8988T (cell line): Measurements from ENCODE around the gene RCAN2.

Experiments
- DNase-seq: peaks from one replicate; pipeline ENCODE4 v3.0.0; 2011

RCAN2 gene

DNA sequence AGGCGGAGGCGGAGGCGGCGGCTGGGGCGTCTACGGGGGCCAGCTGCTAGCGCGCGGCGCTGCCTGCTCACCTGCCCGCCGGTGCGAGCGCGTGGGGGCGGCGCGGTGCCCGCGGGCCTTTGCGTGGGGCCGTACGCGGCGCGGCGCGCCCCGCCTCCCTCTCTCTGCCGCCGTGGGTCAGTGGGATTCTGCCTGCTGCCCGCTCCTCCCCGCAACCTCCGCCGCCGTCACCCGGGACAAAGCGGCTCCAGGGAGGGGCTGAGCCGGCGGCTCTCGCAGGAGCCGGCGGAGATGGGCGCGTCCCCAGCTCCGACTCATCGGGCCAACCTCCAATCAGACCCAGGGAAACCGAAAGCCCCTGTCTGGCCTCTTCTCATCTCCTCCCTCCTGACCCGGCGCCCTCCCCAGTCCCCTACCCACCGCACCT, at the start of gene RCAN2:
Gene RCAN2, minus strand, starts transcription at position 249 of the 427 bp plus-strand sequence.
- peak; percentile 72 for DNase-seq

DNA sequence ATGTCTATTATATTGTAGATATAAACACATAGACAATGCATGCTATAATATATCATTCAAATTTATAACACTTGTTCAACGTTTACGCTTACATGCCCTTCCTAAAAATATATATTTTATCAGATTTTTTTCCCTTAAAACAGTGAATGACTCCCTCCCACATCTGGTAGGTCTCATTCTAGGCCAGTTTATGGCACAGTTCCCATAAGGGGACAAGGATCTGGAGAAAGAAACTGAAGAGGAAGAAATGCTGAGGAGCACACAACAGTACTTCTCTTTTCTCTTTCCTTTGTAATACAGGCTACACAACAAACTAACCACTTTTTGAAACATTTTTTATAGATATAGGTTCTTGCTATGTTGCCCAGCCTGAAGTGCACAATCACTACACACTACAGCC, 48.6 kb upstream of the RCAN2 start:
- DNase-seq, result no peak

DNA sequence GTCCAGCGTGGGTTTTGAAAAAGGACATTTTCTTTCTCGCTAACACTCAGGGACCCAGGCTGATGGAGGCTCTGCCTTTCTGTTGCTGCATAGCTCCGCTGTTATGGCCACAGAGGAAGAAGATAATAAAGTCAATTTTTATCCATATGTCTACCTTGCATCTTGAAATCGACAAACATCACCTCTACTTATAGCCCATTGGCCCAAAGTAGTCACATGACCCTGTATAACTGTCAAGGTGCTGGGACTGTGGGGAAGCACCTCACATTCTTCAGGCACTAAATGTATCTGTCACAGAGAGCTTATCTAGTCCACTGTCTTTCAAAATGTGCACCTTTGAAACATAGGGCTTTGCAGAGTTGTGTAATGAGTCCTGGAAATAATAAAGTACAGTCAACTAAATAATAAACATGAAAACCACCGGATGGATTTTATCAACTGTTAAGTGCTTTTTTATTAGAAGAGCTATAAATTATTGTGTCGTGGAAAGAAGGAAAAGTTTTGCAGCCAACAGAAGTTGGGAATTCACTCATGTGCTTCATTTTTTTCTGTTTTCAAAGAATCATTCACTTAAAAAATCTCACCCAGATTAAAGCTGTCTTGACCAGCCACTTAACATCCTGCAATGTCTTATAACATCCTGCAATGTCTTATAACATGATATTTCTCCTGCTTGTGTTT, 47.7 kb upstream of the RCAN2 start:
- no peak for DNase-seq

DNA sequence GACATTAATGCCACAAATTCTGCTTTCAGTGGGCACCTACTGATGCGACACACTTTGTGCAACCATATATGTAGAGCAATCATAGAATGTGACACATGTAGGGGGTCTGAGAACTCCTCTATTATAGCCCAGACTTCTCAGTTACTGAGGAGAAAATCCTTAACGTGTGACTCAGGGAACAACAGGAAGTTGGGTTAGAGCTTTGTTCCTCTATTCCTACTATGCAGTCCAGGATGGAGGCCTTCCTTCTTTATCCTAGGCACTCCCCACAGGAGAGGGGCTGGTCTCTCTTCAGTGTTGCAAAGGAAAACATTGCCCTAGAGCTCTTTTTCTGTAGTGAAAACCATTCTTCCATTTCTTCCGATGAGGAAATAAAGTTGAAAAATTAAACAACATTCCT, 39.6 kb upstream of the RCAN2 start:
- no peak for DNase-seq

DNA sequence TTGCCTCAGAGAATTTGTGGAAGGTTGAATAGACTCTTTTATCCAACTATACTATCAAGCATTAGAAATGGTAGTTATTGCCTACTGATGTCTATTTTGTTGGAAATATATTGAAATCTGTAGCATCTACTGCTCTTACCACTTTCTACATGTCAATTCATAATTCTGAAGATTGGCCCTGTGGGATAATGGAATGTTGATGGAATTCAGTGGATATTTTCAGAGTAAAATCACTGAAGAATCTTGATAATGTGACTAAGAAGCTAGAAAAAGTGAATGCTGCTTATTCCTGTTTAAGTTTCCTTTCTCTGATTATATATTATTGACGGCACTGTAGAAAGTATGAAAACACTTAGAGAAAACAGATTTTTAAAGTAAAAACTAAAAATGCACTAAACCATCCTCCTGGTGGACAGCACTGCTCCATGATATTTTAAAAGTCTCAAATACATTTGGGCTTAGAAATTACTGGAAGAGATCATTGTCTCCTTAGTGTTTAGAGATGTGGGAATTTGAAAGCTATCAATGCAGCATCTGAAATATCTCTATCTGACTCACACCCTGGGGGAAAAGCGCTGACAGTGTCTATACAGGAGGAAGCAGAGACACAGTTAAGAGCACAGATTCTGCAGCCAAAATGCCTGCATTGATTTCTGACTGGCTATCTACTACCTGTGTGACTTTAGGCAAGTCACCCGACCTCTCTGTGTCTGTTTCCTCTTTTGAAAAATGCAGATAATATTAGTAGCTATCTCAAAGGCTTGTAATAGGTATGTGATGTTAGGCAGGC, 37.9 kb upstream of the RCAN2 start:
- DNase-seq, result no peak

DNA sequence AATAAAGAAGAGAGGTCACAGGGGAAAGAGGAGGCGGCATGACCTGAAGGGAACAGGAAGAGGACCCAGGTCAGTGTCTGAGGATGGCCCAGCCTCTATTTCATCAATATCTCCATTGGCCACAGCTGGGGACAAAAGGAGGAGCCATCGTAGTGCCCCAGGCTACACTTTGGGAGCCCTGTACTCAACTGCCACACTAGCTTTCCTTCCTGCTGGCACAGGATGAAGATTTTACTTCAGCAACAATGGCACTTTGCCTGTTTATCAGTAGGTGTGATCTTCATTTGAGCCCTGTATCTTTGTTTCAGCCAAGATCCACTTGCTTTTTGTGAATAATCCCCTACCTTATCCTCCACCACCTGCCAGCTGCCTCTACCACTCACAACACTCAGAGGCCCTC, 35.4 kb upstream of the RCAN2 start:
- DNase-seq, result no peak

DNA sequence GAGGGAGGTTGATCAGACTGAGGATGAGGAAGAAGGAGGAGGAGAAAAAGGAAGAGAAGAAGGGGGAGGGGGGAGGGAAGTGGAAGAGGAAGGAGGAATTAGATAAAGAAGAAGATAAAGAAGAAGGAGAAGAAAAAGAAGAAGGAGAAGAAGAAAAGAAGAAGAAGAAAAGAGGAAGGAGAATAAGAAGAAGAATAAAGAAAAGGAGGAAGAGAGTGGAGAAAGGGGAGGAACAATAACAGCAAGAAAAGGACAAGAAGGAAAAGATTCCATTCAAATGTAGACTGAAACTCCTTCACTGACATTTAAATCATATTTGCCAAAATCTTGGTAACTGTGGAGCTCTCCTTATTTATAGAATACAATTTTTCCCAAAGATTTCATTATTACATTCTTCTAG, 34.3 kb upstream of the RCAN2 start:
- DNase-seq, result no peak

DNA sequence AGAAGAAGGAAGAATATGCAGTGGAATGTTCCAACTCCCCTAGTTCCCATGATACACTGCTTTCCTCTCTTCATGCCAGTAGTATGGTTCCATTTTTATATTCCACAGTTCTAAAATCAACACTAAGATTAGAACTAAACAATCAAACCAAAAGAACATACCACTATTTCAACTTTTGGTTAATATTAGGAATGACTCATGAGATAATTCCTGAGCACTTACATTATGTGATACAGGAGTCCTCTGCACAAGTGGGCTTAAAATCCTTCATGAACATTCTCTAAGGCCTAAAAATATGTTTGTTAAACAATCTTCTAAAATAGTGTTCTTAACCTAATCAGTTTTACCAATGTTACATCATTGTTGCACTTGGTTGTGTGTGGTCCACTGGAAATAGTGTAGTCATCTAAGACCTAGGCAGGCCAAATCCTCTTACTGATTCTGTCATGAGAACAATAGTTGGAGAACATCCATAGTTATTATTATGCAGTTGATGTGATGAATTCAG, 30.3 kb upstream of the RCAN2 start:
- no peak for DNase-seq

DNA sequence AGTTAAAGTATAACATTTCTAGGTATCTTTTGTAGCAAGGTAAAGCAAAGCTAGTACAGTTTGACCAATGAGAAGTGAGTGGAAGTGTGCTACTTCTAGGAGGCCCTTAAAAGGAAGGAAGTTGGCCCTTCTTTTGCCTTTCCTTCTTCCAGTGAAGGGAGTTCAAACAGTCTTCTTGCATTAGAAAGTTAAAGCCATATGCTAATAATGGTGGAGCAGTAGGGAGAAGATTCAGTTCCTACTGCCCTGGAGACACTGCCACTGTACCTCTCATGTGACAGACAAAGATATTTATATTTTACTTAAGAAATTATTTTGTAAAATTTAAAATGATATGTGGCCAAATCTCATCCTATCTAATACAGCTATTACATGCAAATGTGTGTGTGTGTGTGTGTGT, 26.0 kb upstream of the RCAN2 start:
- no peak for DNase-seq

DNA sequence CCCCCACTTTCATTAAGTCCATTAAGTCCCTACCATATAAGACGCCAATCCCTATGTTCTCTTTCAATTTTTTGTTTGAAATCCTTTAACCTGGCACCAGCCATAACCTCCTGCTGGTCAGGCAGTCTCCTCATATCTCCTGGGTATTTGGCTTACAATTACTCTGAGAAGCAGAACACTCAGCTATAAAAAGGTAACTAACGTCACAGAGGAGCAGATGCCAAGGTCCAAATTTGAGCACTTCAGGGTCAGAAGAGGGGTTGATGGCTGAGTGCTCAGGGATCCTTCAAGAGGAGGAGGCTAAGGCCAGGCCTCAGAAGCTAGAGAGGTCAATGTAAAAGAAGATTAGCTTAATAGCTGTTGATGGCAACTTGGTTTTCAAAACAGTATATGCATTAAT, 22.3 kb upstream of the RCAN2 start:
- DNase-seq, result no peak

DNA sequence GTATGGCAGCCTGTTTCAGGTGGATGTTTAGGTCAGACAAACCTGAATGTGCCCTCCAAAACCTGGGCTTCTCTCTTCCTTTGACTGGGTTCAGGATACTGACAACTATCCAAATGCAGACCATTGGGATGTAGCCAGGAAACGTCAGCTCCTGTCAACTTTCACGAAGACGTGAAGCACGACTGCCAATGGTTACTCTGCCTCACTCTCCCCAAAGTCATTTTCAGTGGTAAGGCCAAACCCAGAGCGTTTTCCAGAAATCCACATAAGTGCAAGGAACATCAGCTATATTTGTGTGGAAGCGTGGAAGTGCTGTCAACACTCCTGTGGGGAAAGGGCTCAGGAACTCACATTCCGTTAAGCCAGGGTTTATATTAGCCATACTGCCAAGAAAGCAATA, 20.1 kb upstream of the RCAN2 start:
- DNase-seq, result no peak

DNA sequence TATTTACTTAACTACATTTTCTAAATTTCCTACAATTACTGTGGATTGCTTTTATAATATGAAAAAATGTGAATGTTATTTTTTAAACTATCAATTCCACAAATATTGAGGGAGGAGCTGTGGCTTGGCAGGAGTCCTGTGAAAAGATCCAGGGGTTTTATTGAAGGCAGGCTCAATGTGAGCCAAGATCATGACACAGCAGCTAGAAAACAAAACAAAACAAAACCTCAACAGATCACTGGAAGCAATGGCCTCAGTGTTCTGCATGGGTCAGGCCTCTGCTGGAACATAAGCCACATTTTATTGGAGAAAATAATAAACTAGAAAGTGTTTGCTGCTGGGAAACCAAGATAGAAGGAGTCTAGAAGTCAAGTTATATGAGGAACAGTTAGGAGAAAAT, 19.4 kb upstream of the RCAN2 start:
- DNase-seq, result no peak

DNA sequence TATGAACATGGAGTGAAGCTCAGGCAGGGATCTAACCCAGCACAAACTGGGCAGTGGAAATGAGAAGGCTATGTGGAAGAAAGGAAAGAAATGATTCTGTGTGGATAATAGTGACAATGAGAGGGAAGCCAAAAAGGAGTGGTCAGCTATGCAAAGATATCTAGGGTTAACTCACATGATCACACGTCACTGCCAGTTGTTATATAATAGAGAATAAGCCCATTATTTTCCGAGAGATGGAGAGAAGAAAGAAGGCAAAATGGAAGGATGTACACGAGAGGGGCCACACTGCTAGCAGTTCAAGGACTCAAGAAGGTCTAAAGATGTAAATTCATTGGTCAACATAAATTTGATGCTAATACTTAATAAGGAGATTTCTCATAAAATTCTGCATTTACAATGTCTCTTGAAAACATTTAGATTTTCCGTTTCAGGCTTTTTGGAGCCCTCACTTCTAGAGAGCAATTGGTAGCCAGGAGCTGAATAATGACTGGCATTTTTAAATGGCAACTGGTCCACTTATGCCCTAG, 18.8 kb upstream of the RCAN2 start:
- no peak for DNase-seq

DNA sequence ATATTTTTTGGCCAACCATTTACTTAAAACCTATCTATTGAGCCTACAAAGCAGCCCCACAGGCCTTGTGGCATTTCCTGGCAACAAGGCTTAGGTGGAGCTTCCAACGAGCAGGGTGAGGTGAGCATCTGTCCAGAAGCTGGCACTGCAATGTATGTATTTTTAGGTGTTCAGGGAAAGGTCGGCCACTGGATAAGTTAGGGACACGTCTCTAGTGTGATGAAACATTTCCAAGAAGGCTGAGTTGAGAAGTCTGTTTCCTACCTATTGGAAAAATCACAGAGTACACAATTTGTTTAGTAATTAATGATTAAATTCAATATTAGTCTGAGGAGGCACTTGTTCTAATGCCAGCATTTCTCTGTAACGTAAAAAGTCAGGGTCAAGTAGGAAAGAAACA, 17.8 kb upstream of the RCAN2 start:
- no peak for DNase-seq

DNA sequence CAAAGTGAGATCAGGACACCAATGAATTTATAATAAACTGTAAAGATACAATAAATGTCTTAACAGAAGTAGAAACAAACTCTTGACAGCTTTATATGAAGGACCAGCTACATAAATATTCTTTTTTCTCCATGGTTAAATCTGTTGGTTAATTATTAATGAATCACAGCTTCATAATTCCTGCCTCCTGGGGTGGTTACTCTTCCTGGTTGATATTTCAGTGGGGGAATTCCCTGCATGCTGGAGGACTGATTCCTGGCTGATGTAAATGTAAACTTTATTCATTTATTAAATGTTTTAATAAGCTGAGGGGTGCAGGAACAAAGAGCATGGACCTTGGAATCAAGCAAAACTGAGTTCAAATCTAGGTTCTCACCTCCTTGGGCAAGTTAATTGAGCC, 16.2 kb upstream of the RCAN2 start:
- DNase-seq, result no peak

DNA sequence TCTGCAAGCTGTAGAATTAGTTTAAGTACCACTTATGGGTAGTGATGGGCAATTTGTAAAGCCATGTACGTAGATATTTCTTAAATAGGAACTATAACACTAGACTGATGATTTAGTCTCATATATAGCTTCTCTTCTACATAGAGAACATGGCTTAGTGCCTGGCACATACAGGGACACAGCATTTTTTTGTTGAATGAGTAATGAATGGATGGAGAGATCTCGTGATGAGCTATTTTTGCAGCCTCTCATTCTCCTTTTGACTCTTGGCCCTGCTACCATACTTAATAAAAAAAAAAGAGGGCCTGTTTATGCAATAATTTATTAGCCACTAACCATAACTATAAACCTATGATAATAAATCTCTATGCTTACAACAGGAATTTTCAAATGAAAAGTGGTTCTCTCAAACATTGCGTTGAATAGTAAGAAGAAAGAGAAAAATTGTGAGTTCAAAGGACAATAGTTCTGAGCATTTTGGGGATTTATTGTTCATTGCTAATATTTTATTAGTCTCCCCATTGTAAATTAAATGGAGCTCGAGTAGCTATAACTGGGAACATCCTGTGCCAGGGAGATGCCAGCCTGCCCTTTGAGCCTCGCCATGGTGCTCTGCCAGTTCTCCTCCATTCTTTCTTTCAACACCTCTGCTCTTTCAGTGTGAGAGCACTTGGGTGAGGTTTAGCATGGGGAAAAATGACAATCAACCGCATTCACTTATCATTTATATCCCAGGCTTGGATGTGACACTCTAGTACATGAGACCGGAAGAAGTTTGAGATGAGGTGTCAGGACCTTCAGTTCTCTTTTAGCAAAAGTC, 14.7 kb upstream of the RCAN2 start:
- no peak for DNase-seq

DNA sequence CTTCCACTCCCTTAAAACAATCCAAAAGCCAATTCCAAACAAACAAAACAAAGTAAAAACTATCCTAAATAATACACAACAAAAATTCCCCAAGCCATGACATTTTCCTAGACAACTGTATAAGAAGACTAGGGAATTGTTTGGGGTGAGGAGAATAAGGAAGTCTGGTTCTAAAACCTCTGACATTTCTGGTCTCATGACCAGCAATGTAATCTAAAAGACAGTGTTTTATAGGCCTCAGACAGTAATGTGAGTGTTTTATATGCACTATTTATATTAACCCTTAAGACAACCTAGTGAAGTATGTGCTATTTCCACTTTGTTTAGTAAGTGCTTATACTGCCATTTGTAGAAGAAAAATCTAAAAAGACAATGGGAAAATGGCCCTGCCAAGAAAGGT, 13.0 kb upstream of the RCAN2 start:
- no peak for DNase-seq

DNA sequence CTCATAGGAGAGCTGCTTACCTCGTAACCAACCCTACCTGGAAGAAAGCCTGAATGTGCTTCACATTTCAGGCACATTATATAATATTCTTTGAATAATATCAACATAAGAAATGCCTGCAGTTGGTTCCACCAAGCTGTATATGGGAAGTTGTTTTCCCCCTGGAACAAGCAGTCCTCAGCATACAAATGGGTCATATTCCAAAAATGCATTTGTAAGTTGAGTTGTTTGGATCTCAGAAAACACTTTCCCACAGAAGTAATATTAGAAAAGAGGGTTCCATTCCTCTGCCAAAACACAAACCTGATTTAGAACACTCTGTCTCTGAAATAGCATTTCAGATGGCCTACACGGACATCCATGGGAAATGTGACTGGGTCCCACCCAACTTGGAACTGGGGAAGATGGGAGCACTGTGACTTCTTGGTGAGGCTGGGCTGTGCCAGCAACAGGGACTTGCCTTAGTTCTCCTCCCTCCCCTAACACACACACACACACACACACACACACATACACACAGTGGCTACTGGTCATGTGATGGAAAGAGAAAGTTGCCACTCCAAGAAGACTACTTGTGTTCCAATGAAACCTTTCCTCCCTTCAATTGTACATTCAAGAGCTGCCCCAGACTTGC, 11.4 kb upstream of the RCAN2 start:
- no peak for DNase-seq

DNA sequence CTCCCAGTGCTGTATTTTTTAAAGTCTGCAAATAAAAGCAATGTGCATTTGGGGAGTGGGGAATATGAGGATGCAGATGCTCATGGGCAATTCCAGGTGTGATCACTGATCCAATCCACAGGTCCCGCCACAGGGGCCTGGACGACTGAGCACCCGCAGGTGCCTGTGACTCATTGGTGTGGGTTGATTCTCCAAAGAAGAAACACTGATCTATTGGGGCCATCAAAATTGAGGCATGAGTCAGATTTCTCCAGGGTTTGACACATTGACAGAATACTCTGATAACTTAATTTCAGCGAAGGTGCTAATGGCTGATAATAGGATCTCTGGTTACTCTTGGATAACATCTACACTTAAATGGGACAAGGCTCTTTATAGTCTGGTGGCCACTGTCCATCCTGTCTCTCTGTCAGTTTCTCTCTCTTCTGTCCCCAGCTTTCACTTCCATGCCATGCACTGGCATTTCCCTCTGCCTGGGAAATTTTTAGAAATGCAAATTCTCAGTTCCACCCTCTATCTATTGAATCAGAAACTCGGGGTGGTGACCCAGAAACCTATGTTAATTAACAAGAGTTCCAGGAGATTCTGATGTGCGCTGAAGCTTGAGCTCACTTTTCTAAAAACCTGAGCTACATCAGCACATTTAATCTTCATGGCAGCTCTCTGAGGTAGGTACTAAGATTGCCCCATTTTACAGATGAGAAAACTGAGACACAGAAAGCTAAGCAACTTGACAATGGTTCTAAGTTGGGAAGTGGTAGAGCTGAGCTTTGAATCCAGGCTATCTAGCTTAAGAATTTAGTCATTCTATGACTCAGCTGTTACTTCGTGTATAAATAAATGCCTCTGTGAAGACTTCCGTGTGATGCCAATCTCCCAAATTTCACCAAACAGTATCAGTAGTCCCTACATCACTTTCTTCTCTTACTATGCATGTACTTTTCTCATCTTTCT, 10.2 kb upstream of the RCAN2 start:
- DNase-seq, result no peak

DNA sequence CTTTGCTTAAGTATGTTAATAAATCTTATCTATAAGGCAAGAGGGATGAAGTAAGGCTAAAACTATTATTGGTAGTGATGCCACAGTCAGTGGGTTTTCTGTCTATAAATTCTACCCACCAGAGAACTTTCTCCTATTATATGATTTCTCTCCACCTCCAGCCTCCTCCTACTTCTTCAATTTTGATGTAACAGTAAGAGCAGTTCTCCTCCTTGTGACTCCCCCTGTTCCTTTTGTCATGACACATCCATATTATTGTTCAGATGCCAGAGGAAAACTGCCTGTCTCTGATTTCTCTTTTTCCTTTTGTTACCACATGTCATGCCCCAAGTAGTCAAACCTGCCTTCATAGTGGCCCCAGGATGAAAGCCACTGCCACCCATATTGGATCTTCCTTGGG, 9.1 kb upstream of the RCAN2 start:
- DNase-seq, result no peak
